Heart left ventricle (tissue), 16 donors: Measurements from ENCODE around the gene TGM4. TPM values are rescaled to one million over a fixed set of nuclear protein-coding genes. Genes with fewer than 3 reads are reported as not detected.

ENCODE experiments used
- ATAC-seq, 4 donors: fragments of 200-7000 bp; cut with Tn5 transposase; one replicate each; pipeline ENCODE4 v1.9.1; 2020 to 2022; ENCODE audit warnings: moderate library complexity in 4 of 4, mild to moderate bottlenecking in 3 of 4, moderate number of reproducible peaks in 1 of 4
- DNase-seq, 5 donors: peaks; one replicate each; pipeline ENCODE4 v3.0.0-alpha.2; 2020
- H3K27ac ChIP-seq, 12 donors: fragments of 200-600 bp; sonication (generic) in 4 of 12; one replicate each; pipeline versions ENCODE4 v1.5.0 to v1.8.0; 2016 to 2022; ENCODE audit warnings: mild to moderate bottlenecking in 2 of 12
- H3K27me3 ChIP-seq, 9 donors: fragments of 200-600 bp; sonication (generic) in 2 of 9; one replicate each; pipeline versions ENCODE4 v1.5.1 to v1.8.0; 2016 to 2022; ENCODE audit warnings: mild to moderate bottlenecking in 3 of 9
- H3K36me3 ChIP-seq, 9 donors: fragments of 200-600 bp; sonication (generic) in 2 of 9; one replicate each; pipeline versions ENCODE4 v1.5.0 to v1.8.0; 2018 to 2022; ENCODE audit warnings: mild to moderate bottlenecking in 2 of 9
- H3K4me1 ChIP-seq, 12 donors: fragments of 200-600 bp; sonication (generic) in 4 of 12; one replicate each; pipeline versions ENCODE4 v1.5.0 to v1.8.0; 2016 to 2022; ENCODE audit warnings: mild to moderate bottlenecking in 3 of 12
- H3K4me3 ChIP-seq, 12 donors: fragments of 200-600 bp; sonication (generic) in 4 of 12; one replicate each; pipeline versions ENCODE4 v1.5.0 to v1.8.0; 2017 to 2022; ENCODE audit warnings: mild to moderate bottlenecking in 9 of 12, moderate library complexity in 4 of 12
- H3K9me3 ChIP-seq, 12 donors: fragments of 200-600 bp; sonication (generic) in 4 of 12; one replicate each; pipeline versions ENCODE4 v1.5.0 to v1.8.0; 2016 to 2022; ENCODE audit warnings: mild to moderate bottlenecking in 1 of 12
- POLR2A ChIP-seq, 2 donors: fragments of 450-650 bp; IDR thresholded peaks; one replicate each; pipeline ENCODE4 v1.6.1; 2017; ENCODE audit warnings: antibody characterized with exemption in 2 of 2, mild to moderate bottlenecking in 2 of 2, moderate library complexity in 2 of 2
- WGBS, 4 donors: extraction: QIAGEN DNeasy Blood & Tissue Kit in 2 of 4; methylation state at CpG; one replicate each; pipeline versions ENCODE4 v1.1.5 to v1.1.7; 2013 to 2018; 5-methylcytosine and 5-hydroxymethylcytosine counted together
- intact Hi-C, 10 donors: fragments of 100-400 bp; cut with DNase I; formaldehyde crosslinking; loops; one replicate each; pipeline versions ENCODE4 v1.11.1 to v1.14.2; 2022
- polyA plus RNA-seq, 2 donors: library from polyadenylated mRNA; stranded (reverse); fragments of 200-250 nt; gene quantifications; one replicate each; pipeline ENCODE4 v1.2.3, GENCODE V29; 2013
- total RNA-seq, 9 donors: library from RNA; depleted of rRNA in 2 of 9; stranded (reverse); fragments of >200 nt in 2 of 9; fragmentation: NEBNext Ultra II Directional in 3 of 9; extraction: Animal tissue kit (Norgen Biotek cat#: 25700) in 3 of 9; gene quantifications; one replicate each; pipeline versions ENCODE4 v1.1.0 to v1.2.4, GENCODE V29; 2016 to 2023
- TF ChIP-seq, protein P1 (sequence below), 12 donors: fragments of 200-600 bp; sonication (generic) in 4 of 12; IDR thresholded peaks; one replicate each; pipeline versions ENCODE4 v1.5.0 to v1.8.0; 2018 to 2022; ENCODE audit warnings: antibody characterized with exemption in 12 of 12, mild to moderate bottlenecking in 5 of 12
- donor health status: ischemic (EF 13 %, LVEDD 7.1; RV severe dilation, severe dysfunction).
- donor health status: healthy with polysubstance abuse.
- donor health status: DM: no; HTN: yes; CAD: no.
- donor health status: DM: no; HTN: no; CAD: no.
- donor health status: ischemic (EF 25% LVEDD 6.9; RV normal size, moderate dysfunction).
- donor health status: ischemic (EF 25% LVEDD 5.7; RV mildly dilated, moderate dysfunction).
- donor health status: healthy.
- donor health status: DM: yes; HTN: yes; CAD: no.
- donor health status: ischemic (EF 35%, LVEDD 5.7; RV mildly dilated, moderate dysfunction).
- donor health status: nonischemic (EF 11% LVEDD 7.7; RV severe dilation, severe dysfunction).
- donor health status: DM: yes; HTN: yes; CAD: no.
- donor health status: PGD.
- donor health status: ischemic (EF 29% LVEDD 5.4; RV normal size, mild dysfunction).
- donor health status: nonischemic (EF 23%, LVEDD 6.1; RV moderate dilation, normal function).

Gene TGM4
- total and polyA plus RNA-seq, 11 donors, result 0.66 TPM; not detected in 10

DNA sequence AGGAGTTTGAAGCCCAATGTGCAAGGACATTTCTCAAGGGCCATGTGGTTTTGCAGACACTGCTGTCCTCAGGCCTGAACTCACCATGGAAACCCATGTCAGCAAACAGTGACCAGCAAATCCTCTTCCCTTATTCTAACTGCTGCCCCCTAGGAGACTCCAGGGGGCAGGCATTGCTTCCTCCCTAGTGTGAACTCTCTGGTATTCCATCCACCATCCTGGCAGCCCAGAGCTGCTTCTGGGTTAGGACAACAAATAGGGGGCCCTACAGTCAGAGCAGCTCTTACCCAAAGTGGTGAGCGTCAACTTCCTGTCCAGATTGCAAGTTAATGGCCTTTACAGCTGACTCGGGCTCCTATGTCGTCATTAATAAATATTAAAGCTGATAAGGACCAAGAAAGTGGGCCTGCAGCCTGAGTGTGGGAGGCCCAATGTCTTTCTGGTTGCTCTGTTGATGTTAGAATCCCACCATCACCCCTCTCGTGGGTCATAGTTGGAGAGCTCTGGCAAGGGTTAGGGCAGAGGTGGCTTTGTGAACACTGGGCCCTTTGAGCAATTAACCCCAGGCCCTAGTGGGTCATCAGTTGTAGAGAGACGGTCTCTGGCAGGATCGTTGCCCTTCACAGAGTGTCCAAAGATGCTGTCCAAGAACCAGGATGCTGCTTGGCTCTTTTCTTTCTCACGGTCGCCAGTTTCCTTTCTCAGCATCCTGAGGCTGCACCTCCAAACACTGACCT, 41.5 kb downstream of the TGM4 start:
- Histone ChIP-seq H3K27ac (no peak overlapping the region), H3K4me3 (no peak overlapping the region), H3K36me3 (peaks cover 0 to 16% (median 8%) of the 10 kb centered on the region in 9 donors), H3K27me3 (no peaks in the 10 kb centered on the region), H3K9me3 (no peaks in the 10 kb centered on the region), H3K4me1 (peaks cover 0 to 15% (median 2%) of the 10 kb centered on the region in 12 donors)
- no peak for TF ChIP-seq POLR2A (IDR thresholded peaks at IDR 0.05)
- TF ChIP-seq, protein P1, sequence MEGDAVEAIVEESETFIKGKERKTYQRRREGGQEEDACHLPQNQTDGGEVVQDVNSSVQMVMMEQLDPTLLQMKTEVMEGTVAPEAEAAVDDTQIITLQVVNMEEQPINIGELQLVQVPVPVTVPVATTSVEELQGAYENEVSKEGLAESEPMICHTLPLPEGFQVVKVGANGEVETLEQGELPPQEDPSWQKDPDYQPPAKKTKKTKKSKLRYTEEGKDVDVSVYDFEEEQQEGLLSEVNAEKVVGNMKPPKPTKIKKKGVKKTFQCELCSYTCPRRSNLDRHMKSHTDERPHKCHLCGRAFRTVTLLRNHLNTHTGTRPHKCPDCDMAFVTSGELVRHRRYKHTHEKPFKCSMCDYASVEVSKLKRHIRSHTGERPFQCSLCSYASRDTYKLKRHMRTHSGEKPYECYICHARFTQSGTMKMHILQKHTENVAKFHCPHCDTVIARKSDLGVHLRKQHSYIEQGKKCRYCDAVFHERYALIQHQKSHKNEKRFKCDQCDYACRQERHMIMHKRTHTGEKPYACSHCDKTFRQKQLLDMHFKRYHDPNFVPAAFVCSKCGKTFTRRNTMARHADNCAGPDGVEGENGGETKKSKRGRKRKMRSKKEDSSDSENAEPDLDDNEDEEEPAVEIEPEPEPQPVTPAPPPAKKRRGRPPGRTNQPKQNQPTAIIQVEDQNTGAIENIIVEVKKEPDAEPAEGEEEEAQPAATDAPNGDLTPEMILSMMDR (IDR thresholded peaks at IDR 0.05), result peak in 1 of 12 donors; percentile 15
- no peak for DNase-seq
- intact Hi-C loops, result loop anchor here in 7 of 10 donors (2.0 to 5.0 kb wide), 3 partner anchors 383 to 389 kb away; no protein-coding TSS in a partner anchor
- peak in 3 of 4 donors; percentile 29 to 62 (median 56) for ATAC-seq
- 56 to 66% (median 60%) methylated on average over 8 of the region's 8 CpGs for WGBS, 4 donors

DNA sequence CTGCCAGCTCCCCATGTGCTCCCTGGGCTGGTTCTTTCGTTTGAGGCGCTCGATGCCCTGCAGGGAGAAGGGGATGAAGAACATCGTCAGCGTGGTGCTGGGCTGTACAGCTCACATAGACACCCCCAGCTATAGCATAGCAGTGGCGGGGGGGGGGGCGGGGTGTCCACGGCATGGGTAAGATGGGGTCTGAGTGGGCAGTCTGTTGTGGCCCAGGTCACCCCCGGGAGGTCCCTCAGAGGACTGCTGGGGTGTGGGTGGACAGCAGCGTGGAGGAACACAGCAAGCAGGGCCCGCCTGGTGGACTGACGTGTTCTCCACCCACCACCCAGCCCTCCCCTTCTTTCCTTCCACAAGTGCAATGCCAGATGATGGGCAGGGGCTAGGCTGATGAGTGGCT, 43.7 kb downstream of the TGM4 start:
- Histone ChIP-seq H3K4me3 (no peak overlapping the region), H3K27ac (no peak overlapping the region), H3K4me1 (peaks cover 0 to 15% (median 2%) of the 10 kb centered on the region in 12 donors), H3K27me3 (no peaks in the 10 kb centered on the region), H3K36me3 (peaks cover 0 to 34% (median 18%) of the 10 kb centered on the region in 9 donors), H3K9me3 (no peaks in the 10 kb centered on the region)
- 92 to 97% (median 95%) methylated on average over 10 to 12 of the region's 12 CpGs for WGBS, 4 donors
- DNase-seq (no peak), ATAC-seq (no peak)
- intact Hi-C loops, result loop anchor here in 2 of 10 donors (5.0 kb wide), 2 partner anchors 386 to 391 kb away; no protein-coding TSS in a partner anchor
- no peak for TF ChIP-seq POLR2A (IDR thresholded peaks at IDR 0.05)
- TF ChIP-seq, protein P1 (IDR thresholded peaks at IDR 0.05), result no peak

DNA sequence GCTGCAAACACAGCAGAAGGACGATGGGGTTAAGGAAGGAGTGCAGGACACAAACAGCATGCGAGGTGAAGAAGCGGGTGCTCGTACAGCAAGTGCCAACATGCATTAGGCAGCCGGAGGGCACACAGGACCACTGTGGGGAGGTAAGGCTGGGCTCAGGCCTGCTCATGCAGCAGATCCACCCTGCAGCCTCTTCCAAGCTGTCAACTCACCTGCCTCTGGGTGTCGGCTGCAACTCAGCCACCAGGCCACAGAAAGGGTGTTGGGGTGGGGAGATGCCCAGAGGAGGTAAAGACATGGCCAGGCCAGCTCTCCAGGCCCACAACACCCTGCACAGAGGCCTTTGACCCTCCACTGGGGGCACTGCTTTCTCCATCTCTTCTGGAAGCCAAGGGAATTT, 44.2 kb downstream of the TGM4 start:
- Histone ChIP-seq H3K4me1 (peaks cover 0 to 18% (median 3%) of the 10 kb centered on the region in 12 donors), H3K27ac (no peak overlapping the region), H3K4me3 (no peak overlapping the region), H3K36me3 (peaks cover 0 to 37% (median 18%) of the 10 kb centered on the region in 9 donors), H3K27me3 (no peaks in the 10 kb centered on the region), H3K9me3 (no peaks in the 10 kb centered on the region)
- 88 to 96% (median 90%) methylated on average over 6 of the region's 6 CpGs for WGBS, 4 donors
- no peak for ATAC-seq
- intact Hi-C loops, result loop anchor here in 2 of 10 donors (5.0 kb wide), 2 partner anchors 386 to 391 kb away; no protein-coding TSS in a partner anchor
- TF ChIP-seq POLR2A (IDR thresholded peaks at IDR 0.05), result no peak
- TF ChIP-seq, protein P1 (IDR thresholded peaks at IDR 0.05), result no peak
- DNase-seq, result no peak

DNA sequence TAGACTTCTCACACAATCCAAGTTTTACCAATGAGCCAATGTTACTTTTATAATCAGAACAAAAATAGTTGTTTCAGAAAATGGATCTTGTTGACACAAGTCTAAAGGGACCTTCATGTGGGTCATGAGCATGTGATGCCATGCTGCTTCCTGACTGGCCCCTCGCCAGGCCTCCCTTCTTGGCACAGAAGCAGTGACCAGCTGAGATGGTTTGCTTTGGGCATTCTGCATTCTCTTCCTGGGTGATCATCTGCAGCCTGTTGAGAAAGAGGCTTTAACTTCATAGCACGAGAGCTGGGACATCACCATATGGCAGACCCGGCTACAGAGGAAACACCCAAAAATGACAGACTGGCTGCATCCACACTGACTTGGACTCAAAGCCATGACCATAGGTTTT, 45.7 kb downstream of the TGM4 start:
- Histone ChIP-seq H3K9me3 (no peaks in the 10 kb centered on the region), H3K27me3 (no peaks in the 10 kb centered on the region), H3K36me3 (peaks cover 0 to 40% (median 18%) of the 10 kb centered on the region in 9 donors), H3K4me3 (no peak overlapping the region), H3K4me1 (peaks cover 0 to 30% (median 11%) of the 10 kb centered on the region in 12 donors), H3K27ac (no peak overlapping the region)
- DNase-seq (no peak), ATAC-seq (no peak)
- intact Hi-C loops, result no loop called here
- no peak for TF ChIP-seq POLR2A (IDR thresholded peaks at IDR 0.05)
- TF ChIP-seq, protein P1 (IDR thresholded peaks at IDR 0.05), result no peak
- WGBS, 4 donors, result 86 to 97% (median 93%) methylated on average over 3 of the region's 3 CpGs
